Tibial nerve (tissue), 4 donors: ENCODE measurements around the gene FAXC. TPM values are rescaled to one million over a fixed set of nuclear protein-coding genes. Genes with fewer than 3 reads are reported as not detected.
A peak's percentile ranks its signal among the peaks of the same experiment; 100 is the strongest.

Experiments used
- DNase-seq, 2 donors: peaks; one replicate each; pipeline ENCODE4 v3.0.0-alpha.2; 2019; ENCODE audit warnings: low spot score in 2 of 2
- H3K27ac ChIP-seq, 4 donors: fragments of 200-600 bp; sonication (generic) in 3 of 4; one replicate each; pipeline ENCODE4 v1.5.1; 2017 to 2019; ENCODE audit warnings: mild to moderate bottlenecking in 1 of 4
- H3K27me3 ChIP-seq, 2 donors: fragments of 200-600 bp; sonication (generic) in 1 of 2; one replicate each; pipeline versions ENCODE4 v1.5.1 to v1.6.0; 2017 to 2019
- H3K36me3 ChIP-seq, 3 donors: fragments of 200-600 bp; sonication (generic); one replicate each; pipeline ENCODE4 v1.5.1; 2018 to 2019
- H3K4me1 ChIP-seq, 4 donors: fragments of 200-600 bp; sonication (generic) in 3 of 4; one replicate each; pipeline ENCODE4 v1.5.1; 2017 to 2019
- H3K4me3 ChIP-seq, 4 donors: fragments of 200-600 bp; sonication (generic) in 3 of 4; one replicate each; pipeline ENCODE4 v1.5.1; 2017 to 2019; ENCODE audit warnings: mild to moderate bottlenecking in 1 of 4, moderate library complexity in 1 of 4
- H3K9me3 ChIP-seq, 4 donors: fragments of 200-600 bp; sonication (generic) in 3 of 4; one replicate each; pipeline ENCODE4 v1.5.1; 2017 to 2019
- EP300 ChIP-seq, 2 donors: sonication (generic); formaldehyde crosslinking; IDR thresholded peaks; one replicate each; pipeline ENCODE4 v1.6.1; 2017; ENCODE audit warnings: antibody characterized with exemption in 2 of 2, mild to moderate bottlenecking in 1 of 2
- POLR2A ChIP-seq, 2 donors: fragments of 450-650 bp; IDR thresholded peaks; one replicate each; pipeline ENCODE4 v1.6.1; 2017; ENCODE audit warnings: antibody characterized with exemption in 2 of 2, mild to moderate bottlenecking in 2 of 2, moderate library complexity in 2 of 2
- WGBS, 2 donors: methylation state at CpG; one replicate each; pipeline ENCODE4 v1.1.5; 2018; 5-methylcytosine and 5-hydroxymethylcytosine counted together
- total RNA-seq, 4 donors: library from RNA; depleted of rRNA; stranded (reverse); fragments of >200 nt; gene quantifications; one replicate each; pipeline ENCODE4 v1.1.0, GENCODE V29; 2016
- TF ChIP-seq, protein P1 (sequence below), 5 experiments: fragments of 200-600 bp in 3 of 5; fragments of 450-650 bp in 2 of 5; sonication (generic) in 3 of 5; IDR thresholded peaks; one replicate each; pipeline ENCODE4 v1.5.1; 2016 to 2019; ENCODE audit warnings: antibody characterized with exemption in 5 of 5, mild to moderate bottlenecking in 3 of 5, moderate library complexity in 2 of 5

The FAXC gene
- total RNA-seq, 4 donors from 2014 or later: under 0.01 to 2.4 (median 0.44) TPM

GRCh38 chr6:99288668-99289067 is 60.8 kb downstream of the FAXC start:
- Histone ChIP-seq H3K9me3 (no peaks in the 10 kb centered on the region), H3K27ac (no peak overlapping the region), H3K36me3 (no peaks in the 10 kb centered on the region), H3K4me1 (no peaks in the 10 kb centered on the region), H3K27me3 (no peaks in the 10 kb centered on the region), H3K4me3 (no peak overlapping the region)
- no peak for DNase-seq
- TF ChIP-seq, protein P1, sequence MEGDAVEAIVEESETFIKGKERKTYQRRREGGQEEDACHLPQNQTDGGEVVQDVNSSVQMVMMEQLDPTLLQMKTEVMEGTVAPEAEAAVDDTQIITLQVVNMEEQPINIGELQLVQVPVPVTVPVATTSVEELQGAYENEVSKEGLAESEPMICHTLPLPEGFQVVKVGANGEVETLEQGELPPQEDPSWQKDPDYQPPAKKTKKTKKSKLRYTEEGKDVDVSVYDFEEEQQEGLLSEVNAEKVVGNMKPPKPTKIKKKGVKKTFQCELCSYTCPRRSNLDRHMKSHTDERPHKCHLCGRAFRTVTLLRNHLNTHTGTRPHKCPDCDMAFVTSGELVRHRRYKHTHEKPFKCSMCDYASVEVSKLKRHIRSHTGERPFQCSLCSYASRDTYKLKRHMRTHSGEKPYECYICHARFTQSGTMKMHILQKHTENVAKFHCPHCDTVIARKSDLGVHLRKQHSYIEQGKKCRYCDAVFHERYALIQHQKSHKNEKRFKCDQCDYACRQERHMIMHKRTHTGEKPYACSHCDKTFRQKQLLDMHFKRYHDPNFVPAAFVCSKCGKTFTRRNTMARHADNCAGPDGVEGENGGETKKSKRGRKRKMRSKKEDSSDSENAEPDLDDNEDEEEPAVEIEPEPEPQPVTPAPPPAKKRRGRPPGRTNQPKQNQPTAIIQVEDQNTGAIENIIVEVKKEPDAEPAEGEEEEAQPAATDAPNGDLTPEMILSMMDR (IDR thresholded peaks at IDR 0.05): no peak
- no peak for TF ChIP-seq EP300 (IDR thresholded peaks at IDR 0.05)
- TF ChIP-seq POLR2A (IDR thresholded peaks at IDR 0.05): no peak
- WGBS, 2 donors: 89 to 99% methylated on average over 4 of the region's 4 CpGs

GRCh38 chr6:99287523-99287922 is 62.0 kb downstream of the FAXC start:
- whole genome bisulfite sequencing, 2 donors: 52 to 57% methylated on average over 2 of the region's 2 CpGs
- Histone ChIP-seq H3K27ac (no peak overlapping the region), H3K4me1 (no peaks in the 10 kb centered on the region), H3K36me3 (no peaks in the 10 kb centered on the region), H3K4me3 (no peak overlapping the region), H3K27me3 (no peaks in the 10 kb centered on the region), H3K9me3 (no peaks in the 10 kb centered on the region)
- TF ChIP-seq EP300 (IDR thresholded peaks at IDR 0.05) (no peak), POLR2A (IDR thresholded peaks at IDR 0.05) (no peak)
- TF ChIP-seq, protein P1 (IDR thresholded peaks at IDR 0.05): no peak
- DNase-seq: no peak

GRCh38 chr6:99285881-99286280 is 63.6 kb downstream of the FAXC start:
- Histone ChIP-seq H3K9me3 (no peaks in the 10 kb centered on the region), H3K4me3 (no peak overlapping the region), H3K27me3 (no peaks in the 10 kb centered on the region), H3K4me1 (no peaks in the 10 kb centered on the region), H3K27ac (no peak overlapping the region), H3K36me3 (no peaks in the 10 kb centered on the region)
- DNase-seq: no peak
- 75 to 85% methylated on average over 4 of the region's 4 CpGs for WGBS, 2 donors
- TF ChIP-seq EP300 (IDR thresholded peaks at IDR 0.05) (no peak), POLR2A (IDR thresholded peaks at IDR 0.05) (no peak)
- TF ChIP-seq, protein P1 (IDR thresholded peaks at IDR 0.05): no peak

DNA sequence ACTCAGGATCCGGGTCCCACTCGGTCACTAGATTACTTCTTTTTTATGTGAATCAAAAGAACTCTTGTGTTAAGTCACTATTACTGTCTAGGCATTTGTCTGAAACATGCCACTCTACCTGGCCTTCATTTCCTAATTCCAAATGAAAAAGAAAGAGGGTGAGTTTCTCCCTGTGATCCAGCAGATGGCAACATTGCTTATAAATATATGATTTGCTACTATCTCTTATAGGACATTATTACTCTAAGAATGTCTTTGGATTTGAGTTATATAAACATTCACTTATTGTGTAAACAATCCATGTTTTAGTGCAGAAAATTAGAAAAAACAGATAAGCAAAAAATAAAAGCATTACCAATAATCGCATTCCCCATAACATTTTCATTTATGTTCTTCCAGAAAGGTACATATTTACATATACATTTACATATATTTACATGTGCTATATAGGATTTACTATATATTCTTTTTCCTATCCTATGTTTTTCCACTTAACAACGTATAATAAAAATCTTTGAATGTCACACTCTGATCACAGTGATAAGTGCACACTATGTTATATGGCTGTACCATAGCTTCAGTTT is 66.9 kb downstream of the FAXC start:
- Histone ChIP-seq H3K4me1 (no peaks in the 10 kb centered on the region), H3K36me3 (no peaks in the 10 kb centered on the region), H3K9me3 (no peaks in the 10 kb centered on the region), H3K27ac (no peak overlapping the region), H3K27me3 (no peaks in the 10 kb centered on the region), H3K4me3 (no peak overlapping the region)
- TF ChIP-seq POLR2A (IDR thresholded peaks at IDR 0.05): no peak
- TF ChIP-seq, protein P1 (IDR thresholded peaks at IDR 0.05): peak in 1 of 5 experiments; percentile 13
- no peak for DNase-seq
- 73 to 75% methylated on average over 4 of the region's 4 CpGs for WGBS, 2 donors

DNA sequence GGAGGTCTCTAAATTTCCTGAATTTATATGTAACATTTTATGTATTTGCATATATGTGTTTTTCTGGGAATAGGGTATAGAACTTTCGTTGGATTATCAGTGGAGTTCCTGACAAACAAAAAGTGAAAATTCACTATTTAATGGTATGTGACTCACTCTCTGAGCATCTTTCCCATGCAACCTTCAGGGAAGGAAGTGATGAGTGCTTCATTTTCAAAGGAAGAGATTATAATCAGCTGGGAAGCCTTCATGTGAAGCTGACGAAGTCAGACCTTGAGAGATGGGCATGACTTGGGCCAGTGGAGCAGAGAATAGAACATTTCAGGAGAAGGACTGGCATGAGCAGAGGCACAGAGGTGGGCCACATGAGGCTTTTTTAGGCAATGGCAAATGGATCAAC is 72.7 kb downstream of the FAXC start:
- no peak overlapping the region for H3K27ac ChIP-seq
- WGBS, 2 donors: 70 to 76% methylated on average over 2 of the region's 2 CpGs
- H3K4me1 ChIP-seq: no peaks in the 10 kb centered on the region
- no peaks in the 10 kb centered on the region for H3K9me3 ChIP-seq
- H3K27me3 ChIP-seq: no peaks in the 10 kb centered on the region
- TF ChIP-seq, protein P1 (IDR thresholded peaks at IDR 0.05): no peak
- TF ChIP-seq EP300 (IDR thresholded peaks at IDR 0.05) (no peak), POLR2A (IDR thresholded peaks at IDR 0.05) (no peak)
- H3K36me3 ChIP-seq: no peaks in the 10 kb centered on the region
- H3K4me3 ChIP-seq: no peak overlapping the region
- no peak for DNase-seq
